ENCODE measurements around the gene VAMP3.

GRCh38 chr1:7721940-7722669, 49.0 kb upstream of the VAMP3 start:
- TF ChIP-seq EZH2 (IDR thresholded peaks at IDR 0.05; ENCODE audit: insufficient read depth, poor library complexity, severe bottlenecking) (no peak), EZH2phosphoT487 (IDR thresholded peaks at IDR 0.05; ENCODE audit: insufficient read depth, low read depth) (no peak)
